ENCODE results near the gene MTHFD2. TPM values are rescaled to one million over a fixed set of nuclear protein-coding genes. Genes with fewer than 3 reads are reported as not detected.
"Not testable (repeated sequence)": the region's sequence is repeated elsewhere in the genome, so short reads cannot be mapped to it uniquely, and the experiment has no call there.

Gene MTHFD2
- total RNA-seq, 1 experiment from 2014 or later: 205 TPM

- no peak for DNase-seq
- peaks cover 23% of the 10 kb centered on the region for H3K36me3 Mint-ChIP-seq (ENCODE audit: insufficient read depth, unreplicated experiment)
Observed at GRCh38 chr2:74225698-74226459, 27.5 kb downstream of the MTHFD2 start.

GRCh38 chr2:74226648-74227213 lies 28.3 kb downstream of the MTHFD2 start:
- no peak for TF ChIP-seq CTCF (IDR thresholded peaks at IDR 0.05; ENCODE audit: unreplicated experiment)
- no TSS peak for BruUV-seq (replicated peaks)
- no peak overlapping the region for H3K4me3 Mint-ChIP-seq (ENCODE audit: low read depth, unreplicated experiment)
- no peaks in the 10 kb centered on the region for H3K27me3 Mint-ChIP-seq (ENCODE audit: unreplicated experiment)
- H3K36me3 Mint-ChIP-seq (ENCODE audit: insufficient read depth, unreplicated experiment): peaks cover 15% of the 10 kb centered on the region
- CTCF ChIA-PET: no interaction called here
- no peak for DNase-seq
- H3K9me3 Mint-ChIP-seq (ENCODE audit: low read depth, unreplicated experiment): no peaks in the 10 kb centered on the region
- peak overlapping the region; percentile 16 for H3K27ac Mint-ChIP-seq (ENCODE audit: unreplicated experiment)
- peaks cover 14% of the 10 kb centered on the region for H3K4me1 Mint-ChIP-seq (ENCODE audit: low read depth, unreplicated experiment)
- intact Hi-C loops (cut with micrococcal nuclease; ENCODE audit: unreplicated experiment): no loop called here

More at GRCh38 chr2:74225698-74226459, 27.5 kb downstream of the MTHFD2 start:
- intact Hi-C loops (cut with micrococcal nuclease; ENCODE audit: unreplicated experiment): no loop called here
- Mint-ChIP-seq H3K4me1 (ENCODE audit: low read depth, unreplicated experiment) (peaks cover 14% of the 10 kb centered on the region), H3K27me3 (ENCODE audit: unreplicated experiment) (no peaks in the 10 kb centered on the region), H3K4me3 (ENCODE audit: low read depth, unreplicated experiment) (no peak overlapping the region), H3K27ac (ENCODE audit: unreplicated experiment) (peak overlapping the region; percentile 16), H3K9me3 (ENCODE audit: low read depth, unreplicated experiment) (no peaks in the 10 kb centered on the region)
- CTCF ChIA-PET: no interaction called here
- BruUV-seq (replicated peaks): no TSS peak
- TF ChIP-seq CTCF (IDR thresholded peaks at IDR 0.05; ENCODE audit: unreplicated experiment): no peak

GRCh38 chr2:74227646-74228045 lies 29.2 kb downstream of the MTHFD2 start:
- CTCF ChIA-PET: no interaction called here
- TF ChIP-seq CTCF (IDR thresholded peaks at IDR 0.05; ENCODE audit: unreplicated experiment): no peak
- intact Hi-C loops (cut with micrococcal nuclease; ENCODE audit: unreplicated experiment): no loop called here
- Mint-ChIP-seq H3K9me3 (ENCODE audit: low read depth, unreplicated experiment) (no peaks in the 10 kb centered on the region), H3K36me3 (ENCODE audit: insufficient read depth, unreplicated experiment) (peaks cover 11% of the 10 kb centered on the region), H3K4me1 (ENCODE audit: low read depth, unreplicated experiment) (peaks cover 14% of the 10 kb centered on the region), H3K4me3 (ENCODE audit: low read depth, unreplicated experiment) (no peak overlapping the region), H3K27me3 (ENCODE audit: unreplicated experiment) (no peaks in the 10 kb centered on the region), H3K27ac (ENCODE audit: unreplicated experiment) (no peak overlapping the region)
- BruUV-seq (replicated peaks): no TSS peak
- no peak for DNase-seq

GRCh38 chr2:74228772-74229171 lies 30.4 kb downstream of the MTHFD2 start:
- peaks cover 4% of the 10 kb centered on the region for H3K36me3 Mint-ChIP-seq (ENCODE audit: insufficient read depth, unreplicated experiment)
- no peak for TF ChIP-seq CTCF (IDR thresholded peaks at IDR 0.05; ENCODE audit: unreplicated experiment)
- no TSS peak for BruUV-seq (replicated peaks)
- no peaks in the 10 kb centered on the region for H3K27me3 Mint-ChIP-seq (ENCODE audit: unreplicated experiment)
- intact Hi-C loops (cut with micrococcal nuclease; ENCODE audit: unreplicated experiment): no loop called here
- no peak overlapping the region for H3K27ac Mint-ChIP-seq (ENCODE audit: unreplicated experiment)
- no peak for DNase-seq
- H3K4me3 Mint-ChIP-seq (ENCODE audit: low read depth, unreplicated experiment): no peak overlapping the region
- CTCF ChIA-PET: interaction anchor here (0.7 kb wide), 1 partner anchor 44 kb away, joined by 3 read pairs; no protein-coding TSS in a partner anchor
- H3K9me3 Mint-ChIP-seq (ENCODE audit: low read depth, unreplicated experiment): no peaks in the 10 kb centered on the region
- H3K4me1 Mint-ChIP-seq (ENCODE audit: low read depth, unreplicated experiment): peaks cover 14% of the 10 kb centered on the region

- BruUV-seq (replicated peaks); H3K9me3 Mint-ChIP-seq (ENCODE audit: low read depth, unreplicated experiment); DNase-seq; CTCF ChIA-PET; H3K27me3 Mint-ChIP-seq (ENCODE audit: unreplicated experiment); intact Hi-C loops (cut with micrococcal nuclease; ENCODE audit: unreplicated experiment); H3K36me3 Mint-ChIP-seq (ENCODE audit: insufficient read depth, unreplicated experiment); H3K27ac Mint-ChIP-seq (ENCODE audit: unreplicated experiment); H3K4me3 Mint-ChIP-seq (ENCODE audit: low read depth, unreplicated experiment): not testable (repeated sequence)
- peaks cover 14% of the 10 kb centered on the region for H3K4me1 Mint-ChIP-seq (ENCODE audit: low read depth, unreplicated experiment)
Observed at GRCh38 chr2:74229865-74230264, 31.4 kb downstream of the MTHFD2 start.
